Neural crest cell (in vitro differentiated cells): ENCODE results near the gene CRACDL. TPM values are rescaled to one million over a fixed set of nuclear protein-coding genes. Genes with fewer than 3 reads are reported as not detected.

Source experiments
- DNase-seq: peaks from one replicate; pipeline ENCODE4 v3.0.0; 2021; ENCODE audit warnings: low read depth, mixed read lengths, low spot score
- H3K27ac Mint-ChIP-seq: one replicate; pipeline ENCODE4 v1.8.0; 2021; ENCODE audit warnings: mild to moderate bottlenecking, mixed read lengths; ENCODE audit not compliant: unreplicated experiment
- H3K27me3 Mint-ChIP-seq: 2 replicates; pipeline ENCODE4 v1.8.0; 2021; ENCODE audit warnings: low read depth, mild to moderate bottlenecking, mixed read lengths
- H3K36me3 Mint-ChIP-seq: 2 replicates; pipeline ENCODE4 v1.8.0; 2021; ENCODE audit warnings: low read depth, mild to moderate bottlenecking, mixed read lengths
- H3K4me1 Mint-ChIP-seq: 2 replicates; pipeline ENCODE4 v1.8.0; 2021; ENCODE audit warnings: mixed read lengths
- H3K4me3 Mint-ChIP-seq: one replicate; pipeline ENCODE4 v1.8.0; 2021; ENCODE audit warnings: mild to moderate bottlenecking, mixed read lengths
- H3K9me3 Mint-ChIP-seq: 2 replicates; pipeline ENCODE4 v1.8.0; 2021; ENCODE audit warnings: mixed read lengths
- CTCF ChIP-seq: fragments of 200-600 bp; sonication (generic); conservative IDR thresholded peaks from 2 replicates; pipeline ENCODE4 v1.5.0; 2021; ENCODE audit warnings: antibody characterized with exemption, mild to moderate bottlenecking
- total RNA-seq: library from RNA; stranded (reverse); gene quantifications from 2 replicates; pipeline ENCODE4 v1.2.1, GENCODE V29; 2021

CRACDL gene
- total RNA-seq, 1 donor from 2014 or later = 0.37 TPM

- Mint-ChIP-seq H3K4me3 (no peak overlapping the region), H3K36me3 (no peaks in the 10 kb centered on the region), H3K27me3 (no peaks in the 10 kb centered on the region), H3K4me1 (peaks cover 21% of the 10 kb centered on the region), H3K9me3 (no peaks in the 10 kb centered on the region), H3K27ac (no peak overlapping the region)
- TF ChIP-seq CTCF = no peak
- DNase-seq = no peak
Observed at GRCh38 chr2:98773169-98773568, 162.9 kb downstream of the CRACDL start.

GRCh38 chr2:98772536-98772935 lies 163.5 kb downstream of the CRACDL start:
- H3K27ac Mint-ChIP-seq = no peak overlapping the region

GRCh38 chr2:98771721-98772524 lies 164.1 kb downstream of the CRACDL start:
- no peak overlapping the region for H3K27ac Mint-ChIP-seq
- no peak for TF ChIP-seq CTCF
- no peaks in the 10 kb centered on the region for H3K36me3 Mint-ChIP-seq
- H3K4me1 Mint-ChIP-seq = peaks cover 21% of the 10 kb centered on the region
- no peaks in the 10 kb centered on the region for H3K9me3 Mint-ChIP-seq
- no peak for DNase-seq
- H3K4me3 Mint-ChIP-seq = no peak overlapping the region
- no peaks in the 10 kb centered on the region for H3K27me3 Mint-ChIP-seq

More at GRCh38 chr2:98772536-98772935, 163.5 kb downstream of the CRACDL start:
- H3K4me1 Mint-ChIP-seq = peaks cover 21% of the 10 kb centered on the region
- DNase-seq = no peak
- H3K4me3 Mint-ChIP-seq = no peak overlapping the region
- H3K36me3 Mint-ChIP-seq = no peaks in the 10 kb centered on the region
- H3K9me3 Mint-ChIP-seq = no peaks in the 10 kb centered on the region
- no peak for TF ChIP-seq CTCF
- H3K27me3 Mint-ChIP-seq = no peaks in the 10 kb centered on the region

- Mint-ChIP-seq H3K27ac (no peak overlapping the region), H3K36me3 (no peaks in the 10 kb centered on the region), H3K27me3 (no peaks in the 10 kb centered on the region), H3K4me1 (peaks cover 21% of the 10 kb centered on the region), H3K4me3 (no peak overlapping the region), H3K9me3 (no peaks in the 10 kb centered on the region)
- no peak for DNase-seq
- TF ChIP-seq CTCF = no peak
Observed at GRCh38 chr2:98771264-98771663, 164.8 kb downstream of the CRACDL start.

- Mint-ChIP-seq H3K27ac (no peak overlapping the region), H3K4me1 (peaks cover 21% of the 10 kb centered on the region), H3K27me3 (no peaks in the 10 kb centered on the region), H3K4me3 (no peak overlapping the region), H3K9me3 (no peaks in the 10 kb centered on the region), H3K36me3 (no peaks in the 10 kb centered on the region)
- no peak for TF ChIP-seq CTCF
- no peak for DNase-seq
Observed at GRCh38 chr2:98769784-98770183, 166.2 kb downstream of the CRACDL start.
